ENCODE measurements around the gene CAMTA1.

Gene CAMTA1

DNA sequence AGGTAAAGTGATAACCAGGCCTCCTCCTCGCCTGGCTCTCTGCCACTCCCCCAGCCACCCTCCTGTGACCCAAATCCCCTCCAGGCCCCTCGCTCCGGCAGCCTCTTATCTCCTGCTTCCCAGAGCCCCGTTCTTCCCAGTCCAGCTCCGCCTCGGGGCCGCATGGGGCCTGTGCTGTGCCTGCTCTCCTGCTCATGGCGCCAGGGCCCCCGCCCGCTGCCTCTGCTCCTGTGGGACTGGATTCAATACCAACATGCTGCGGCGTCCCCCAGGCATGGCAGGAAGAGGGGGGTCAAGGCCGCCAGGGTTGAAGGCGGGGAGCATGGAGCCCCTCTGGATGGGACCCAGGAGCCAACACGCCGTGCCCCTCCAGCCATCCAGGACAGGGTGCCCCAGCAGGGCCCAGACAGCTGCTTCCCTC, 772.8 kb downstream of the CAMTA1 start:
- no peak overlapping the region for H3K9ac ChIP-seq (ENCODE audit: low read length)
- H3K9me3 ChIP-seq (ENCODE audit: control insufficient read depth, insufficient read depth, low read depth, low read length), result peaks cover 3% of the 10 kb centered on the region; the same call in 1 of the 2 replicates
- H3K36me3 ChIP-seq (ENCODE audit: control insufficient read depth, insufficient read depth, low read length), result no peaks in the 10 kb centered on the region
- no peak overlapping the region for H3K27ac ChIP-seq (ENCODE audit: low read depth, low read length)
- H3K4me3 ChIP-seq (ENCODE audit: low read depth, low read length), result no peak overlapping the region
- H3K27me3 ChIP-seq (ENCODE audit: control insufficient read depth, insufficient read depth, low read length), result no peaks in the 10 kb centered on the region
- H3K4me1 ChIP-seq (ENCODE audit: control insufficient read depth, insufficient read depth, low read length), result peaks cover 10% of the 10 kb centered on the region; the same call in 1 of the 2 replicates

- Histone ChIP-seq H3K9ac (ENCODE audit: low read length) (no peak overlapping the region), H3K9me3 (ENCODE audit: control insufficient read depth, insufficient read depth, low read depth, low read length) (peaks cover 3% of the 10 kb centered on the region; the same call in 1 of the 2 replicates), H3K4me3 (ENCODE audit: low read depth, low read length) (no peak overlapping the region), H3K36me3 (ENCODE audit: control insufficient read depth, insufficient read depth, low read length) (no peaks in the 10 kb centered on the region), H3K27ac (ENCODE audit: low read depth, low read length) (no peak overlapping the region), H3K27me3 (ENCODE audit: control insufficient read depth, insufficient read depth, low read length) (no peaks in the 10 kb centered on the region), H3K4me1 (ENCODE audit: control insufficient read depth, insufficient read depth, low read length) (peaks cover 10% of the 10 kb centered on the region; the same call in 1 of the 2 replicates)
These were observed 773.2 kb downstream of the CAMTA1 start for GRCh38 chr1:7558481-7558880.

DNA sequence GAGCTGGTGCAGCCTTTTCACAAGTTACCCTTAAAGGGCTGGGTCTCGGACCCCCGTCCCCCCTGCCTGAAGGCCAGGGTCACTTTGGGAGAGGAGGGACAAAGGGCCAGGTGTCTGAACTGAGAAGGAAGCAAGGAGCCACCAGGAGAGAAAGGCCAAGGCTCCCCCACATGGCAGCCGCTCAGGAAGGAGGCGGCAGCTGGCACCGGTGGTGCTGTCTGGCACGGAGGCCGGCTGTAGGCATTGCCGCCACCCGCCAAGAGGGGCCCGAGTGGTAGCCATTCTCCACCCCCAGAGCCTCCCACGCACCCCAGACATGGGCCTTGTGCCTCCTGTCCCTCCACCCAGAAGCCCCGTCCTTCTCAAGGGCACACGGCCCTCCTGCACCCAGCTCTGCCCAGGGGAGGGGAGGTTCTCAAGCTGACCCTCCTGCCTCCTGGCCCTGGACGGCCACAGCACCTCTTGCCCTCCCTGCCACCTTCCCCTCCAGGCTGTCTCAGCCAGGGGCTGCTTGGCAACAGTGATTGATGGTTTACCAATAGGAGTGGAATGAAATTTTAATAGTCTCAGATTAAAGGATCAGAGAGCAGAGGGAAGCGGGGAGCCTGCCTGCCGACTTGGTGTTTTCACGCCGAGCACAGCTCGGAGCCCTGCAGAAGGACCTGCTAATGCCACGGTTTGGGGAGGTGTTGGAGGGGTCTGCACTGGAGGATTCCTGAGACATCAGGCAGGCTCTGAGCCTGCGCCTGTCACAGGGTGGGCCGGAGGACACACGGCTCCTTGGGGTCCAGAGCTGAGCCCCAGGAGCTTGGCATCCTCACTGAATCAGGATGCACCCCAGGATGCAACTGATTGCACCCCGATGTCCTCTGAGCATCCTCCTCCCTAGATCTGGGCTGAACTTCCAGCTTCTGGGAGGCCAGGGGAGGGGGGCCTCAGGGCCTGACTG, 773.9 kb downstream of the CAMTA1 start:
- H3K4me1 ChIP-seq (ENCODE audit: control insufficient read depth, insufficient read depth, low read length), result peaks cover 10% of the 10 kb centered on the region; the same call in 1 of the 2 replicates

GRCh38 chr1:7560128-7560527, 774.9 kb downstream of the CAMTA1 start:
- no peak overlapping the region for H3K27ac ChIP-seq (ENCODE audit: low read depth, low read length)
- H3K9ac ChIP-seq (ENCODE audit: low read length), result no peak overlapping the region
- peaks cover 10% of the 10 kb centered on the region; the same call in 1 of the 2 replicates for H3K4me1 ChIP-seq (ENCODE audit: control insufficient read depth, insufficient read depth, low read length)
- no peaks in the 10 kb centered on the region for H3K36me3 ChIP-seq (ENCODE audit: control insufficient read depth, insufficient read depth, low read length)
- H3K4me3 ChIP-seq (ENCODE audit: low read depth, low read length), result no peak overlapping the region
- no peaks in the 10 kb centered on the region for H3K27me3 ChIP-seq (ENCODE audit: control insufficient read depth, insufficient read depth, low read length)
- H3K9me3 ChIP-seq (ENCODE audit: control insufficient read depth, insufficient read depth, low read depth, low read length), result no peaks in the 10 kb centered on the region

More for the DNA sequence above, 773.9 kb downstream of the CAMTA1 start:
- Histone ChIP-seq H3K4me3 (ENCODE audit: low read depth, low read length) (no peak overlapping the region), H3K27ac (ENCODE audit: low read depth, low read length) (no peak overlapping the region), H3K9me3 (ENCODE audit: control insufficient read depth, insufficient read depth, low read depth, low read length) (peaks cover 3% of the 10 kb centered on the region; the same call in 1 of the 2 replicates), H3K27me3 (ENCODE audit: control insufficient read depth, insufficient read depth, low read length) (no peaks in the 10 kb centered on the region), H3K36me3 (ENCODE audit: control insufficient read depth, insufficient read depth, low read length) (no peaks in the 10 kb centered on the region), H3K9ac (ENCODE audit: low read length) (no peak overlapping the region)

DNA sequence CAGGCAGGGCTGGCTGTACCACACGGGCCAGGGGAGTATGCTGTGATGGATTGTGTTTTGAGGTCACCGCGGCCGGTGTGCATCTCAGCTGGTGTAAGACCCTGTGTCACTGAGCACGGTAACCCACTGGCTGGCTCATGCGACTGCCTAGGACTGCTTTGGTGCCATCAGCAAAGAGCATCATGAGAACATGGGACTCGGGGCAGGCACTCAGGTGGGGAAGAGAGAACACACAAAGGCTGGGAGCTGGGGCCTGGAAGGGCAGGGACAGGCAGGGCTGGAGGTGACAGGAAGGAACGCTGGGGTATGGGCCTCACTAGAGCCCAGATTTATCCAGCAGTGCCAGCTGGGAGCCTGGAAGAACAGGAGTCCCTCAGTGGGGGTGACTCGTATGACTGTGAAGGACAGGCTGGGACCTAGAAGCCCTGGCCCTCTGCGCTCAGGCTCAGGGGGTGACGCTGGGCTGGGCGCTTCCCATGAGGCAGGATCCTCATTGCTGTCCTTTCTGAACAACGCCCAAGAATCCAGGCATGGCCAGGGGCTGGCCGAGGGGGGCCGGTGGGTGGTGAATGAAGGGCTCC, 775.4 kb downstream of the CAMTA1 start:
- H3K27ac ChIP-seq (ENCODE audit: low read depth, low read length), result no peak overlapping the region
- H3K4me3 ChIP-seq (ENCODE audit: low read depth, low read length), result no peak overlapping the region
- no peaks in the 10 kb centered on the region for H3K36me3 ChIP-seq (ENCODE audit: control insufficient read depth, insufficient read depth, low read length)
- H3K9me3 ChIP-seq (ENCODE audit: control insufficient read depth, insufficient read depth, low read depth, low read length), result no peaks in the 10 kb centered on the region
- no peak overlapping the region for H3K9ac ChIP-seq (ENCODE audit: low read length)
- no peaks in the 10 kb centered on the region for H3K27me3 ChIP-seq (ENCODE audit: control insufficient read depth, insufficient read depth, low read length)
- peaks cover 10% of the 10 kb centered on the region; the same call in 1 of the 2 replicates for H3K4me1 ChIP-seq (ENCODE audit: control insufficient read depth, insufficient read depth, low read length)

GRCh38 chr1:7561331-7561921, 776.2 kb downstream of the CAMTA1 start:
- no peaks in the 10 kb centered on the region for H3K27me3 ChIP-seq (ENCODE audit: control insufficient read depth, insufficient read depth, low read length)
- no peak overlapping the region for H3K27ac ChIP-seq (ENCODE audit: low read depth, low read length)
- no peaks in the 10 kb centered on the region for H3K9me3 ChIP-seq (ENCODE audit: control insufficient read depth, insufficient read depth, low read depth, low read length)
- no peak overlapping the region for H3K9ac ChIP-seq (ENCODE audit: low read length)
- H3K4me1 ChIP-seq (ENCODE audit: control insufficient read depth, insufficient read depth, low read length), result peaks cover 10% of the 10 kb centered on the region; the same call in 1 of the 2 replicates
- no peaks in the 10 kb centered on the region for H3K36me3 ChIP-seq (ENCODE audit: control insufficient read depth, insufficient read depth, low read length)
- no peak overlapping the region for H3K4me3 ChIP-seq (ENCODE audit: low read depth, low read length)

GRCh38 chr1:7561936-7562728, 776.9 kb downstream of the CAMTA1 start:
- peaks cover 10% of the 10 kb centered on the region; the same call in 1 of the 2 replicates for H3K4me1 ChIP-seq (ENCODE audit: control insufficient read depth, insufficient read depth, low read length)

GRCh38 chr1:7562729-7563605, 777.7 kb downstream of the CAMTA1 start:
- H3K4me1 ChIP-seq (ENCODE audit: control insufficient read depth, insufficient read depth, low read length), result peaks cover 10% of the 10 kb centered on the region; the same call in 1 of the 2 replicates
- H3K27me3 ChIP-seq (ENCODE audit: control insufficient read depth, insufficient read depth, low read length), result no peaks in the 10 kb centered on the region
- no peak overlapping the region for H3K9ac ChIP-seq (ENCODE audit: low read length)
- no peaks in the 10 kb centered on the region for H3K36me3 ChIP-seq (ENCODE audit: control insufficient read depth, insufficient read depth, low read length)
- H3K9me3 ChIP-seq (ENCODE audit: control insufficient read depth, insufficient read depth, low read depth, low read length), result peaks cover under 1% of the 10 kb centered on the region; the same call in 1 of the 2 replicates
- no peak overlapping the region for H3K4me3 ChIP-seq (ENCODE audit: low read depth, low read length)
- H3K27ac ChIP-seq (ENCODE audit: low read depth, low read length), result no peak overlapping the region

More at GRCh38 chr1:7561936-7562728, 776.9 kb downstream of the CAMTA1 start:
- H3K36me3 ChIP-seq (ENCODE audit: control insufficient read depth, insufficient read depth, low read length), result no peaks in the 10 kb centered on the region
- H3K27me3 ChIP-seq (ENCODE audit: control insufficient read depth, insufficient read depth, low read length), result no peaks in the 10 kb centered on the region
- H3K9me3 ChIP-seq (ENCODE audit: control insufficient read depth, insufficient read depth, low read depth, low read length), result no peaks in the 10 kb centered on the region
- H3K4me3 ChIP-seq (ENCODE audit: low read depth, low read length), result no peak overlapping the region
- H3K27ac ChIP-seq (ENCODE audit: low read depth, low read length), result no peak overlapping the region
- no peak overlapping the region for H3K9ac ChIP-seq (ENCODE audit: low read length)

GRCh38 chr1:7564137-7564536, 778.9 kb downstream of the CAMTA1 start:
- Histone ChIP-seq H3K27me3 (ENCODE audit: control insufficient read depth, insufficient read depth, low read length) (no peaks in the 10 kb centered on the region), H3K36me3 (ENCODE audit: control insufficient read depth, insufficient read depth, low read length) (no peaks in the 10 kb centered on the region), H3K27ac (ENCODE audit: low read depth, low read length) (no peak overlapping the region), H3K9me3 (ENCODE audit: control insufficient read depth, insufficient read depth, low read depth, low read length) (peaks cover 13% of the 10 kb centered on the region; the same call in 1 of the 2 replicates), H3K4me1 (ENCODE audit: control insufficient read depth, insufficient read depth, low read length) (peaks cover 7% of the 10 kb centered on the region; the same call in 1 of the 2 replicates), H3K4me3 (ENCODE audit: low read depth, low read length) (no peak overlapping the region), H3K9ac (ENCODE audit: low read length) (no peak overlapping the region)
